Peyer's patch (tissue), 4 donors: Measurements from ENCODE around the gene JADE2.

Experiments
- POLR2A ChIP-seq, 2 donors: fragments of 450-650 bp; IDR thresholded peaks; one replicate each; pipeline ENCODE4 v1.5.1; 2017; ENCODE audit warnings: antibody characterized with exemption in 2 of 2, mild to moderate bottlenecking in 2 of 2, moderate library complexity in 2 of 2
- TF ChIP-seq, protein P1 (sequence below), 6 experiments: fragments of 450-650 bp in 4 of 6; fragments of 200-600 bp in 2 of 6; sonication (generic) in 1 of 6; IDR thresholded peaks; one replicate each; pipeline ENCODE4 v1.5.1; 2017 to 2019; ENCODE audit warnings: antibody characterized with exemption in 6 of 6, mild to moderate bottlenecking in 3 of 6, moderate library complexity in 1 of 6

DNA sequence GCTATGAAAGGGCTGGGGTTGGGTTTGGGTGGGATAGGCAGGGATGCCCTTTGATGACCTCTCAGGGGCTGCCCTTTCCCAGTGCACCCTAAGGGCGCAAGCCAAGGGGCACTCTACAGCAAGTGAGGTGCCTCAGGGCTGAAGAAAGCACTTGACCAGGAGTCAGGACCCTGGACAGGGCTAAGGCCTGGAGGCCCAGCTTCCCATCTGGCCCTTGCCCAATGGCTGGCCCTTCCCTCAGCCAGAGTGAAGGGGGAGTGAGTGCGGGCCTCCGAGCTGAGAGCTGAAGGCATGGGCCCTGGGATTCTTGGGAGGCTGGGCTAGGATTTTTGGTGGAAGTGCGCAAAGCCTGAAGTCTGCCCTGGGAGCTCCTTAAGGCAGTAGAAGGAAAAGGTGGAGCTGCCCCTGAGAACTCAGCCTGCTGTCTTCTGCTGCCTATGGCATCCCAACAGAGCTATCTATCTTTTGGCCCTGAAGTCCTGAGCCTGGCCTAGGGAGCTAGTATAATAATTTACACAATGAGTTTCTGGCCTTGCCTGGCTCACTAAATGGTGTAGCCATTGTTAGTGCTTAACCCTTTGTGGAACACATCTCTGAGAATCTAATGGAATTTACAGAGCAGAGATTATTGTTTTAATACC is 16.4 kb downstream of the JADE2 start:
- TF ChIP-seq, protein P1, sequence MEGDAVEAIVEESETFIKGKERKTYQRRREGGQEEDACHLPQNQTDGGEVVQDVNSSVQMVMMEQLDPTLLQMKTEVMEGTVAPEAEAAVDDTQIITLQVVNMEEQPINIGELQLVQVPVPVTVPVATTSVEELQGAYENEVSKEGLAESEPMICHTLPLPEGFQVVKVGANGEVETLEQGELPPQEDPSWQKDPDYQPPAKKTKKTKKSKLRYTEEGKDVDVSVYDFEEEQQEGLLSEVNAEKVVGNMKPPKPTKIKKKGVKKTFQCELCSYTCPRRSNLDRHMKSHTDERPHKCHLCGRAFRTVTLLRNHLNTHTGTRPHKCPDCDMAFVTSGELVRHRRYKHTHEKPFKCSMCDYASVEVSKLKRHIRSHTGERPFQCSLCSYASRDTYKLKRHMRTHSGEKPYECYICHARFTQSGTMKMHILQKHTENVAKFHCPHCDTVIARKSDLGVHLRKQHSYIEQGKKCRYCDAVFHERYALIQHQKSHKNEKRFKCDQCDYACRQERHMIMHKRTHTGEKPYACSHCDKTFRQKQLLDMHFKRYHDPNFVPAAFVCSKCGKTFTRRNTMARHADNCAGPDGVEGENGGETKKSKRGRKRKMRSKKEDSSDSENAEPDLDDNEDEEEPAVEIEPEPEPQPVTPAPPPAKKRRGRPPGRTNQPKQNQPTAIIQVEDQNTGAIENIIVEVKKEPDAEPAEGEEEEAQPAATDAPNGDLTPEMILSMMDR (IDR thresholded peaks at IDR 0.05): no peak
- no peak for TF ChIP-seq POLR2A (IDR thresholded peaks at IDR 0.05)
